T-helper 17 cell (primary cell): ENCODE results near the gene UBXN7. TPM values are rescaled to one million over a fixed set of nuclear protein-coding genes. Genes with fewer than 3 reads are reported as not detected.
"Not testable (repeated sequence)": the region's sequence is repeated elsewhere in the genome, so short reads cannot be mapped to it uniquely, and the experiment has no call there.

ENCODE experiments used
- ATAC-seq: fragments of 150-1000 bp; cut with Tn5 transposase; 2 replicates; pipeline ENCODE4 v1.10.0; 2021; ENCODE audit warnings: mild to moderate bottlenecking, moderate library complexity
- DNase-seq, 3 donors: peaks; one replicate each; pipeline versions ENCODE4 v3.0.0 to v3.0.0-alpha.2; 2020 to 2021
- H3K9me3 ChIP-seq: one replicate; pipeline ENCODE4 v1.7.0; 2013; ENCODE audit warnings: low read length, mild to moderate bottlenecking; ENCODE audit not compliant: control insufficient read depth, poor library complexity, severe bottlenecking
- H3K27ac Mint-ChIP-seq: one replicate; pipeline ENCODE4 v1.8.0; 2022; ENCODE audit warnings: mild to moderate bottlenecking, moderate library complexity, mixed read lengths
- H3K27me3 Mint-ChIP-seq: one replicate; pipeline ENCODE4 v1.8.0; 2022; ENCODE audit warnings: mixed read lengths
- H3K36me3 Mint-ChIP-seq: one replicate; pipeline ENCODE4 v1.8.0; 2022; ENCODE audit warnings: low read depth, mixed read lengths
- H3K4me1 Mint-ChIP-seq: one replicate; pipeline ENCODE4 v1.8.0; 2022; ENCODE audit warnings: mild to moderate bottlenecking, mixed read lengths
- H3K4me3 Mint-ChIP-seq: one replicate; pipeline ENCODE4 v1.8.0; 2022; ENCODE audit warnings: mild to moderate bottlenecking, moderate library complexity, mixed read lengths
- total RNA-seq, 4 donors: library from RNA in 2 of 4; stranded (reverse) in 2 of 4; gene quantifications; one replicate each; pipeline ENCODE4 v1.2.3 and lab custom pipeline; 2022 to 2026

Gene UBXN7
- total RNA-seq, 2 donors from 2014 or later, result 58.8 to 86.0 TPM

- Mint-ChIP-seq H3K36me3 (peaks cover 26% of the 10 kb centered on the region), H3K4me1 (peaks cover 13% of the 10 kb centered on the region), H3K27me3 (no peaks in the 10 kb centered on the region), H3K27ac (peak overlapping the region; percentile 59), H3K4me3 (no peak overlapping the region)
- ATAC-seq (no peak), DNase-seq (no peak)
- no peaks in the 10 kb centered on the region for H3K9me3 ChIP-seq
These were observed 71.6 kb downstream of the UBXN7 start for GRCh38 chr3:196360586-196360985.

GRCh38 chr3:196358540-196358939 lies 73.7 kb downstream of the UBXN7 start:
- H3K4me3 Mint-ChIP-seq, H3K9me3 ChIP-seq, H3K27ac Mint-ChIP-seq, H3K27me3 Mint-ChIP-seq, DNase-seq, ATAC-seq: not testable (repeated sequence)
- Mint-ChIP-seq H3K4me1 (peaks cover 15% of the 10 kb centered on the region), H3K36me3 (peaks cover 31% of the 10 kb centered on the region)

GRCh38 chr3:196357905-196358304 lies 74.3 kb downstream of the UBXN7 start:
- Mint-ChIP-seq H3K36me3 (peaks cover 32% of the 10 kb centered on the region), H3K4me3 (no peak overlapping the region), H3K27me3 (no peaks in the 10 kb centered on the region), H3K4me1 (peaks cover 15% of the 10 kb centered on the region), H3K27ac (peak overlapping the region; percentile 85)
- DNase-seq (no peak), ATAC-seq (peak; percentile 37)
- no peaks in the 10 kb centered on the region for H3K9me3 ChIP-seq

- peak overlapping the region; percentile 85 for H3K27ac Mint-ChIP-seq
- peaks cover 29% of the 10 kb centered on the region for H3K36me3 Mint-ChIP-seq
- no peaks in the 10 kb centered on the region for H3K27me3 Mint-ChIP-seq
- H3K4me3 Mint-ChIP-seq, result no peak overlapping the region
- ATAC-seq (no peak), DNase-seq (no peak)
- H3K9me3 ChIP-seq, result no peaks in the 10 kb centered on the region
- peaks cover 15% of the 10 kb centered on the region for H3K4me1 Mint-ChIP-seq
These were observed 75.7 kb downstream of the UBXN7 start for GRCh38 chr3:196356556-196356955.

GRCh38 chr3:196355668-196356067 lies 76.6 kb downstream of the UBXN7 start:
- H3K9me3 ChIP-seq, result no peaks in the 10 kb centered on the region
- no peak for ATAC-seq
- Mint-ChIP-seq H3K4me3 (no peak overlapping the region), H3K4me1 (peaks cover 15% of the 10 kb centered on the region), H3K27ac (no peak overlapping the region), H3K27me3 (no peaks in the 10 kb centered on the region), H3K36me3 (peaks cover 24% of the 10 kb centered on the region)
- no peak for DNase-seq

GRCh38 chr3:196354132-196354531 lies 78.1 kb downstream of the UBXN7 start:
- Mint-ChIP-seq H3K4me1 (peaks cover 10% of the 10 kb centered on the region), H3K36me3 (peaks cover 24% of the 10 kb centered on the region), H3K27ac (no peak overlapping the region), H3K4me3 (no peak overlapping the region), H3K27me3 (no peaks in the 10 kb centered on the region)
- ATAC-seq (no peak), DNase-seq (no peak)
- no peaks in the 10 kb centered on the region for H3K9me3 ChIP-seq

GRCh38 chr3:196351541-196351940 lies 80.7 kb downstream of the UBXN7 start:
- Mint-ChIP-seq H3K36me3 (peaks cover 16% of the 10 kb centered on the region), H3K4me1 (peaks cover 8% of the 10 kb centered on the region), H3K27ac (no peak overlapping the region), H3K4me3 (no peak overlapping the region), H3K27me3 (no peaks in the 10 kb centered on the region)
- DNase-seq (no peak), ATAC-seq (no peak)
- no peaks in the 10 kb centered on the region for H3K9me3 ChIP-seq

GRCh38 chr3:196350067-196350466 lies 82.2 kb downstream of the UBXN7 start:
- Mint-ChIP-seq H3K27ac (no peak overlapping the region), H3K4me1 (peaks cover 8% of the 10 kb centered on the region), H3K36me3 (peaks cover 5% of the 10 kb centered on the region), H3K4me3 (no peak overlapping the region), H3K27me3 (no peaks in the 10 kb centered on the region)
- DNase-seq, result no peak
- ATAC-seq, result no peak
- no peaks in the 10 kb centered on the region for H3K9me3 ChIP-seq

- H3K27ac Mint-ChIP-seq, result no peak overlapping the region
- H3K36me3 Mint-ChIP-seq, result peaks cover 3% of the 10 kb centered on the region
- peaks cover 6% of the 10 kb centered on the region for H3K4me1 Mint-ChIP-seq
These were observed 83.5 kb downstream of the UBXN7 start for GRCh38 chr3:196348698-196349097.

GRCh38 chr3:196344663-196345062 lies 87.6 kb downstream of the UBXN7 start:
- H3K27ac Mint-ChIP-seq, result no peak overlapping the region
- ATAC-seq, result no peak
- H3K9me3 ChIP-seq, result no peaks in the 10 kb centered on the region
- H3K36me3 Mint-ChIP-seq, result no peaks in the 10 kb centered on the region
- no peak for DNase-seq
- no peak overlapping the region for H3K4me3 Mint-ChIP-seq
- H3K27me3 Mint-ChIP-seq, result no peaks in the 10 kb centered on the region
- peaks cover 5% of the 10 kb centered on the region for H3K4me1 Mint-ChIP-seq

More at GRCh38 chr3:196348698-196349097, 83.5 kb downstream of the UBXN7 start:
- ATAC-seq (no peak), DNase-seq (no peak)
- H3K9me3 ChIP-seq, result no peaks in the 10 kb centered on the region
- Mint-ChIP-seq H3K4me3 (no peak overlapping the region), H3K27me3 (no peaks in the 10 kb centered on the region)

GRCh38 chr3:196343917-196344316 lies 88.3 kb downstream of the UBXN7 start:
- H3K27me3 Mint-ChIP-seq, H3K27ac Mint-ChIP-seq, H3K36me3 Mint-ChIP-seq, ATAC-seq, H3K4me3 Mint-ChIP-seq, H3K9me3 ChIP-seq, H3K4me1 Mint-ChIP-seq, DNase-seq: not testable (repeated sequence)

- Mint-ChIP-seq H3K27me3 (no peaks in the 10 kb centered on the region), H3K4me3 (no peak overlapping the region), H3K36me3 (no peaks in the 10 kb centered on the region), H3K4me1 (no peaks in the 10 kb centered on the region), H3K27ac (no peak overlapping the region)
- DNase-seq (no peak), ATAC-seq (no peak)
- no peaks in the 10 kb centered on the region for H3K9me3 ChIP-seq
These were observed 91.1 kb downstream of the UBXN7 start for GRCh38 chr3:196341137-196341536.

- Mint-ChIP-seq H3K27me3 (no peaks in the 10 kb centered on the region), H3K4me1 (no peaks in the 10 kb centered on the region), H3K4me3 (no peak overlapping the region), H3K36me3 (no peaks in the 10 kb centered on the region), H3K27ac (no peak overlapping the region)
- no peaks in the 10 kb centered on the region for H3K9me3 ChIP-seq
- ATAC-seq, result no peak
- no peak for DNase-seq
These were observed 91.8 kb downstream of the UBXN7 start for GRCh38 chr3:196340466-196340865.

- Mint-ChIP-seq H3K4me3 (no peak overlapping the region), H3K27ac (no peak overlapping the region), H3K27me3 (no peaks in the 10 kb centered on the region), H3K4me1 (no peaks in the 10 kb centered on the region), H3K36me3 (no peaks in the 10 kb centered on the region)
- H3K9me3 ChIP-seq, result no peaks in the 10 kb centered on the region
- ATAC-seq (no peak), DNase-seq (no peak)
These were observed 92.6 kb downstream of the UBXN7 start for GRCh38 chr3:196339493-196340254.
